HG03280 (cell line): ENCODE measurements around the gene GK2.

ENCODE experiments used
- ATAC-seq: cut with Tn5 transposase; IDR thresholded peaks from one replicate; pipeline ENCODE4 v1.9.1; 2021; ENCODE audit warnings: mild to moderate bottlenecking, moderate library complexity; ENCODE audit not compliant: unreplicated experiment

The GK2 gene

DNA sequence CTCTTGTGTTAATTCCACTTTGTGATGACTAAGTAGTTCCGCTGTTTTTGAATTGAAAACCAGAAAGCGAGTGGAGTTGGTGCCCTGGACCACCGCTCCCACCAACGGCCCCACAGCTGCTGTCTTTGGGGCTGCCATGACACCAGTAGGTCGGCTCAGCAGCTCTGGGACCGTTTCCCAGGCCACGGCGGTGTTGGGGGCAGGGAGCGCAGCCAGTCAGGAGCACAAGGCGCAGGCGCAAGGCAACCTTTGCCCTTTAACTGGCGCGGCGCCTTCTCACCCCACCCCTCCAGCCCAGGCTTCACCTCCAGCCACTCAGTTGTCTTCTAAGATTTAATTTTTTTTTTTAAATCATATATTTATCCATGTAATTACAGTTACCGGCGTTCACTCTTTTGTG, at the start of gene GK2:
Gene GK2, minus strand, starts transcription at position 166 of the 400 bp plus-strand sequence. Its CDS starts 28 bp downstream, at position 138.
- no peak for ATAC-seq

DNA sequence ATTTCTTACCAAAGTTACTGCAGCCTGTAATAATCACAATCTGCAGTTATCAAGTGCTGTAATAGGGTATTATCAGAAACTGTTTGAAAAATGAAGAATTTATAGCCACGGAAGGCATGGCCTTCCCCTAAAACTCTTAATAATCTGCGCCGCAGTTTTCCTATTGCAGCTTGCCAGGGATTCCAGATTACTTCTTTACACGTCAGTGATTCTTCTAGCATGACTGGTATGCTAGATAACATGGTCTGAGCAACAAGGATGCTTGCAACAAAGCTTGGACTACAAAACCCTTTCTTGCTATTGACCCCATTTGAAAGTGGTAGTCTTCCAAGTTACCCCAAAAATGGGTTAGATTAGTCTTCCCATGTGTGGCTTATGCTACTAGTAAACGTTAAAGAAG, 47.2 kb upstream of the GK2 start:
- no peak for ATAC-seq

DNA sequence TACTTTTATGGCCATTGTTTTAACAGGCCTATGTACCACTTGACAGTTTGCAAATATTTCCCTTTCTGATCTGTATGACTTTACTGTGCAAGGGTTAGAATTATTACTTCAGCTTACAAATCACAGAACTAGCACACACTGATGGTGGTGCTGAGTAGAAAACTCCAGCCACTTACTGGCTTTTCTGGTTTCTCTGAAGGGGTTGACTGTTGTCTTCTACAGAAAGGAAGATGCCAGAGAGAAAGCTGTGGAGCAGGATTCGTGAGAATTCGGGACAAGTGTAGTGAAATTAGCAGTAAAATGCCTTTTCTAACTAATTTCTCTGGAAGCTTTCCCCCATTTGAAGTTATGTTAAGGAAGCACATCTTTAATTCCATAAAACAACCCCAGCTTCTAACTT, 46.6 kb upstream of the GK2 start:
- no peak for ATAC-seq

DNA sequence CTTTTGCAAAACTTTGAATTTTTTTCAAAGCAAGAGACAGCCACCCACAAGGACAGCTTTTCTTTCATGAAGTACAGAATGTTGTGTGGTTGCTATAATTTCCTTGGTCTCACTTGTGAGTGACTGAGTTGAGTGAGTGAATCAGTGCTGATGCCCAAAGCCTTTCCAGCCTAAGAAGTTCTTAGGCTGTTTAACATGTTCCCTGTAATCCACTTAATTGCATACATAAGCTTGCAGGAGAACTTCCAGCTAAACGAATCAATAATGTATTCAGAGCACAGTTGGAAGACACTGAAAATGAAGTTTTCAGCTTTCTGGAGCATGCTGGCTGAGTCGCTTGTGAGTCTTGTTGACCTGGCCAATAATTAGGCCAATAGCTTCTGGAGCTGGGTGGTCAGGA, 42.0 kb upstream of the GK2 start:
- ATAC-seq: no peak

GRCh38 chr4:79446145-79446544, 38.1 kb upstream of the GK2 start:
- no peak for ATAC-seq

DNA sequence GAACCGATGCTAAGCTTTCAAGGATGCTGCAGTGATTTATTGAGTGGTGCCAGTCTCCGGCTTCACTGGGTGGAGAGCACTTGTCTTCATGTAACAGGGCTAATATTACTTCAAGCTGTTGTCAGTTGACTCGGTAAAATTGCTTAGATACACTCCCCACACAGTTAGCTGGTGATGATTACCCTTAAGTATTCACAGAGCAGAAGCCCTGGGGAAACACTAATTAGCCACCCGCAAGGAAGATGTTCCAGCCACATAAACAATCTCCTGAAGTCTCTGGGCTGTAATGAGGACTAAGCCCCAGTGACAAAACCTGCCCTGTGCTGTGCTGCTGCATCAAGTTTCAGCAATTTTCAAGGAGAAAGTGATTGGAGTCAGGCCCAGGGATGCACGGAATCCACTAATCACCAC, 37.3 kb upstream of the GK2 start:
- no peak for ATAC-seq

GRCh38 chr4:79442422-79442821, 34.4 kb upstream of the GK2 start:
- ATAC-seq: no peak

GRCh38 chr4:79439489-79439888, 31.5 kb upstream of the GK2 start:
- no peak for ATAC-seq

DNA sequence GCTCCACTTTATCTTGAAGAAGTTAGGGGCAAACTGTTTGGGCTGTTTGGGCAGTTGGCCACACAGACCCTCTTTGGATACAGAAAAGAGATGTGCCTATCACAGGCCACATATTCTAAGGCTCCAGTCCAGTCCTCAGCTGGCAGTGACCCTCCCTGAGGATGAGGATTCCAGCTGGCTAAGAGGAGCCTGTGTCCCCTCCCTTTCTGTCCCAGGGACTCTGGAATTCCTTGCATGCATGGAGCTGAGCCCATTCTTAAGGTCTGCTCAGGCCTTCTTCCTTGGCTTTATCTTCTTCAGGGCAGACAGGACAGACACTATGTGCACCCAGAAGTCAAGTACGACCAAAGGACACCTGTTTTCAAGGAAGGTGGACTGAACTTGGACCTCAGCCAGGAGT, 23.8 kb upstream of the GK2 start:
- ATAC-seq: no peak

GRCh38 chr4:79429113-79429903, 21.3 kb upstream of the GK2 start:
- ATAC-seq: no peak

DNA sequence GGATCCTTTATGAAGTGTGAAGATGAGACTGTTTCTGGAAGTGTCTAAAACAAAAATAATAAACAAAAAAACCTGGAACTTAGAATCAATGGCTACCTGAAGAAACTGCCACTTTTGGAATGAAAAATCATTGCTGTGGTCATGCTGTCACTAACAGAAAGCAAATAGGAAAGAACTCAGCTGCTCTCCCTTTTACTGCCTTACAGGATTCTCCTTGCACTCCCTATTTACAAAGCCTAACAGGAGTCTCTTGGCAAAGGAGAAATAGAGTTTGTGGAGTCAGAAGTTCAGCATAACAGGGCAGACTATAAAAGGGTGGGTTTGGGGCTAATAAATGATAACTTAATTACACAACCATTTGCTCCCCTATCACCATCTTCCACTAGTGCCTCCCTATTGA, 19.0 kb upstream of the GK2 start:
- no peak for ATAC-seq

DNA sequence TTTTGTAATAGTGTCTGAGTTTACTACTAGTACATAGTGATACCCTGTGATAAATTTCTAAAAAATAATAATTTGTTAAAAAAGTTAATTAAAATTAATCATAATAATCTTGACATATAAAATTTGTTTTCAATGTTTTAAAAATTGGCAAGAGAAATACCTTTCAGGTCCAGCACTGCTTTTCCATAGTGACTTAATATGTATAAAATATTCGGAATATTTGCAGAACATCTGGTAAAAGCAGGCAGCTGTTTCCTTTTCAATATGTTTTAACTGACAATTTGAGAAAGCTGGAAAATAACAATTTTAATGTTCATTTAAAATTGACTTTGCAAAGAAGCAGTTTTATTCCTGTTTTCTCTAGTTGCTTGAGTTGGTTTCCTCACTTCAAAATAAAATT, 17.6 kb upstream of the GK2 start:
- ATAC-seq: no peak

DNA sequence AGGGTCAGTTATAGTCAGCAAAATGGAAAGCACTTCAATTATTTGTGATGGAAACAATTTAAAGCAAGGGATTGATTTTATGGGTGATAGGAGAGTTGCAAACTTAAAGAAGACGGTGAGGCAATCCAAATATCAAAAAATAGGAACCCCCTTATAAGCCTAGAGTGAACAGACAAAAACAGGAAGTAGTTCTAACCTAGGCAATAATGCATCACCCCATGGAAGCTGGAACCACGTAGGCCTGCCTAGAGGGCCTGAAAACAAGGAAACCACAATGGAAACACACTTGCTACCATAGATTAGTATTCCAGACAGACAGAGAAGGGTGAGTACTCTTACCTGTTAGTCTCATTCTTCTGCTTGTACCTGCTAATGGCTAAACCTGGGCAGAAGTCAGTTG, 13.5 kb upstream of the GK2 start:
- no peak for ATAC-seq

- no peak for ATAC-seq
Observed at GRCh38 chr4:79413886-79414285, 5.9 kb upstream of the GK2 start.

DNA sequence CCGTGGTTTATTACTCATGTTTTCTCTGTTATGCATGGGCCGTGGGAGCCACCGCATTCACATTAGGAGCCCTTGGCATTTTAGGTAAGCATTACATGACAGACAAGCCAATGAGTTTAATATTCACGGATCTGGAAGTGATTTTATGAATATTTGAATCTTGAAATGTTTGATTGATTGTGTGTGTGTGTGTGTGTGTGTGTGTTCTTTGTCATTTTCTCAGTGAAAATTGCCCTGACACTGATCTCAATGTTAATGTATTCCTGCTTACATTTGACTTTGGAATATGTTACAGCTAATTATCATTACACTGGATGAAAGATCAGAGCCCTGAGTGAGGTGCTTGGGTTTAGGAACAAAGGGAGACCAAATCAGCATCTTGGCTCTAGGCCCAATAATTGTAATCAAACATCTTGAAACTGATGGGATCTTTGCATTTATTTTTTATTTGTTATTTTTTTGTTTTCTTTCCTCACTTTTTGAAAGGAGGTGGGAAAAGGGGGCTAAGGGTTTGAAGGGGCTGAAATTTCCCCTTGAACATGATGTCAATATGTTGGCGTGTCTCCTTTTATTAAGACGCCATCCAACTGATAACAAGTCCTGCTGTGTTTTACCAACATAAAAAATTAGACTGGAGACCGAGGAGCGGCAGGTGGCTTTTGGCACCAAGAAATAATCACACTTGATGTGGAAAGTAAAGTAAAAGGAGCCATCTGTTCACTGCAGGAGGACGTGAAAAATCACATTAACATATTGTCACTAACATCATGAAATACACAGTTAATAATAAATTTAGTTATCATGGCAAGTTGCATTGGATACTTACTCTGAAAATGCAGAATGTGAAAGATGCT, 5.2 kb upstream of the GK2 start:
- ATAC-seq: no peak

- ATAC-seq: no peak
Observed at GRCh38 chr4:79404666-79405065, 3.4 kb downstream of the GK2 start.

DNA sequence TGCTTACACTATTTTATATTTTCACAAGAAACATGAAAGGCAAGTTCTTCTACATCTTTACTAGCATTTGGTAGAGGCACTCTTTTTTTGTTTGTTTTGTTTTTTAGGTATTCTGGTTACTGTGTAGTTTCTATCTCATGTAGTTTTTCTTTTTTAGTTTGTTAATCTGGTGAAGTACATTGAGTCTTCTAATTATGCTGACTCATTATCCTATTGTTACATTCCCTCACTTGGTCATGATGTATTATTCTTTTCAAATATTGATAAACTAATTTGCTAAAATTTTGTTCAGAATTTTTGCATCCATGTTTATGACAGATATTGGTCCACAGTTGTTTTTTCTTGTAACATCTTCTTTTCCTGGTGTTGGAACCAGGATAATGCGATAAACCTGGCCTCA, 4.7 kb downstream of the GK2 start:
- no peak for ATAC-seq

DNA sequence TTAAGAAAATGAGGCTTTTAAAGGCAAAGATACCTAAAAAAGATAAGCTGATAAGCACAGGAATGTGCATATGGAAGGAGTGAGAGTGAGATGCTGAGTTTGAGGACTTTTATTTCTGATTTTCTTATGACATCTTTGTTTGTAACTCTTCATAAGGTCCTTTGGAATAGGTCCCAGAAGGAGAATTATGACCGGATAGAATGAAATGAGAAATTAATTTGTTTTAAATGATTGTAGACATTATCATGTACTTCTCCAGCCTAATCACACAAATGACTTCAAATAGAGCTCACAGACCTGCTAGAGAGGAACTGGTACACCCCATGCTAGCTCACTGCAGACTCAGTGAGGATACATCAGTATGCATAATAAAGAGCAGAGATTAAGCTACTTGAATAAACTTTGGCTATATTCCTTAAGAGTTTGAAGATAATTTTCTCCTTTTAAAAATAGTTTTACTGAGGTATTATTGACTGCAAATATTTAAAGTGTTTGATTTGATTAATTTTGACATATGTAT, 5.6 kb downstream of the GK2 start:
- ATAC-seq: no peak

- peak; percentile 55 for ATAC-seq
Observed at GRCh38 chr4:79399076-79399475, 9.0 kb downstream of the GK2 start.

DNA sequence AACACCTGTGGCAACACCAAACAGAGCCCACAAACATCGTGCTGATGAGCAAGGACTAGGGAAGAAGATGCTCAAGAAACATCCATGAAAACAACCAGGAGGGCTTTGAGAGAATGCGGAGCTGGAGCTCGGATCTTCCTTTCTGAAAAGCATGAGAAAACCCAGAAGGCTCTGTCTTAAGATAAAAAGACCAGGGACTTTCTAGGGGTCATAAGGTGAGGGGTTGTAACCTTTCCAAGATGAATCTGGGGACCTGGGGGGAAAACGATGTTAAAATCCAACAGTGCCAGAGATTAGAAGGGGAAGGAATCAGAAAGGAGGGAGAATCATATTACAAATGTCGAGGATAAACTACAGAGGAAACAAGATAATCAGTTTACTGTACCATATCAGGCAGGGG, 10.1 kb downstream of the GK2 start:
- no peak for ATAC-seq

- no peak for ATAC-seq
Observed at GRCh38 chr4:79396794-79397193, 11.2 kb downstream of the GK2 start.

GRCh38 chr4:79395841-79396240, 12.2 kb downstream of the GK2 start:
- no peak for ATAC-seq
